GM12892 (cell line): Measurements from ENCODE around the gene SLC24A3.

ENCODE experiments used
- POLR2A ChIP-seq: IDR thresholded peaks from 2 replicates; pipeline ENCODE4 v1.6.1; 2011; ENCODE audit warnings: low read depth, low read length, control low read depth
- TAF1 ChIP-seq: IDR thresholded peaks from 2 replicates; pipeline ENCODE4 v1.6.1; 2011; ENCODE audit warnings: low read depth, mild to moderate bottlenecking, control low read depth, low read length, borderline replicate concordance

GRCh38 chr20:19749618-19750071, 537.2 kb downstream of the SLC24A3 start:
- no peak for TF ChIP-seq POLR2A
- TF ChIP-seq TAF1: no peak
